ENCODE results near the gene EPB41L2.

DNA sequence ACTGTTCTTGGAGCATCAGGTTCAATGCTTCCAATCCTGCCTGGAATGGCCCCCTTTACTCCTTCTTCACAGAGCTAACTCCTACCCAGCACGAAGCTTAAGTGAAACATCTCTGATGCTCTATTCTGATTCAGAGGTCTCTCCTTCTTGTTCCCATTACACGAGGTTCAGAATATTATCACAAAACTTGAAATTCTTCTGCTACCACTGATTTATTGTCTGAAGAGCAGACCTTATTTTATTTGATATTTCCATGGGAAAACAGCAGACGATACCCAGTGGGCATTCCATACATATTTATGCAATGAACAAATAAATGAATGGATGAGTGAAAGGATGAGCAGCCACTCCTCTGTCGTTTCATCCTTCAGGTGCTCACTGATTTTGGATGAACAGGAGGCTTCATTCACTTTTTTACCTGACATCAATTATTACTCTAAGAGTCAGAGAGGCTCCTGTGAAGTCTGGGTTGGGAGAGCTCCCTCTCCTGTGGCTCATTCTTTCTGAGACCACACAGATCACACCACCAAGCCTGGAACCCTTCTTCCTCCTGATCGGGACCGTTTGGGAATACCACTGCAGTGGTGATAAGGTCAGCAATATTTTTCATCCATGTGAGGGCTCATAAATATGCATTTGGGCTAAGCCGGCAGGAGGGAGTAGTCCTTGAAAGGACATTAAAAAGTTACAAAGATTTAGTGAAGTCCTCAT lies 210.0 kb downstream of the EPB41L2 start:
- no peak for TF ChIP-seq TCF7 (CRISPR knock-in tag; IDR thresholded peaks at IDR 0.05; ENCODE audit: low read depth)
- no peak for TF ChIP-seq USF1 (CRISPR knock-in tag; IDR thresholded peaks at IDR 0.05)
- no peak for TF ChIP-seq ZBTB43 (CRISPR knock-in tag; IDR thresholded peaks at IDR 0.05)
- no peak for TF ChIP-seq ZNF263 (CRISPR knock-in tag; IDR thresholded peaks at IDR 0.05; ENCODE audit: low read depth)
- TF ChIP-seq, protein P1, sequence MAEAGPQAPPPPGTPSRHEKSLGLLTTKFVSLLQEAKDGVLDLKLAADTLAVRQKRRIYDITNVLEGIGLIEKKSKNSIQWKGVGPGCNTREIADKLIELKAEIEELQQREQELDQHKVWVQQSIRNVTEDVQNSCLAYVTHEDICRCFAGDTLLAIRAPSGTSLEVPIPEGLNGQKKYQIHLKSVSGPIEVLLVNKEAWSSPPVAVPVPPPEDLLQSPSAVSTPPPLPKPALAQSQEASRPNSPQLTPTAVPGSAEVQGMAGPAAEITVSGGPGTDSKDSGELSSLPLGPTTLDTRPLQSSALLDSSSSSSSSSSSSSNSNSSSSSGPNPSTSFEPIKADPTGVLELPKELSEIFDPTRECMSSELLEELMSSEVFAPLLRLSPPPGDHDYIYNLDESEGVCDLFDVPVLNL (CRISPR knock-in tag; IDR thresholded peaks at IDR 0.05; ENCODE audit: borderline replicate concordance, low read depth) = no peak
- TF ChIP-seq CTCF (IDR thresholded peaks at IDR 0.05) = no peak
- TF ChIP-seq MYBL2 (CRISPR knock-in tag; IDR thresholded peaks at IDR 0.05) = no peak
